ENCODE results near the gene C2orf72. TPM values are rescaled to one million over a fixed set of nuclear protein-coding genes. Genes with fewer than 3 reads are reported as not detected.
"Not testable (repeated sequence)": the region's sequence is repeated elsewhere in the genome, so short reads cannot be mapped to it uniquely, and the experiment has no call there.

Gene C2orf72
- 4.0 TPM for polyA plus RNA-seq (ENCODE audit: insufficient read length)
- long read RNA-seq, donor 1, partial matches to known transcripts = 0 of 1 reads
- long read RNA-seq, donor 1, other reads (novel, unspliced or antisense) = 0 of 1 reads
- long read RNA-seq, donor 2, partial matches to known transcripts = 0 of 1 reads
- long read RNA-seq, donor 2, other reads (novel, unspliced or antisense) = 0 of 1 reads
- long read RNA-seq, donor 3, partial matches to known transcripts = 0 of 1 reads
- long read RNA-seq, donor 3, other reads (novel, unspliced or antisense) = 0 of 1 reads
- long read RNA-seq, donor 4 = 0 reads
- long read RNA-seq, donor 5, partial matches to known transcripts = 0 of 1 reads
- long read RNA-seq, donor 5, other reads (novel, unspliced or antisense) = 0 of 1 reads
- long read RNA-seq, donor 6, partial matches to known transcripts = 0 of 3 reads
- long read RNA-seq, donor 6, other reads (novel, unspliced or antisense) = 0 of 3 reads
- long read RNA-seq, donor 7, partial matches to known transcripts = 0 of 1 reads
- long read RNA-seq, donor 7, other reads (novel, unspliced or antisense) = 0 of 1 reads
- long read RNA-seq, donor 8, partial matches to known transcripts = 0 of 1 reads
- long read RNA-seq, donor 8, other reads (novel, unspliced or antisense) = 0 of 1 reads

- no peak for DNase-seq
Measured at GRCh38 chr2:231037202-231037730, at the start of gene C2orf72. Gene C2orf72 (plus strand): TSS chr2:231037523. CDS start chr2:231037566, 43 bp downstream.

- no peak for DNase-seq
Measured at GRCh38 chr2:230989731-230990130, 47.6 kb upstream of the C2orf72 start.

GRCh38 chr2:230990131-230990898 lies 47.0 kb upstream of the C2orf72 start:
- no peak for DNase-seq

- no peak for DNase-seq
Measured at GRCh38 chr2:230990899-230991150, 46.5 kb upstream of the C2orf72 start.

GRCh38 chr2:230991598-230991997 lies 45.7 kb upstream of the C2orf72 start:
- DNase-seq = no peak

GRCh38 chr2:230995821-230996220 lies 41.5 kb upstream of the C2orf72 start, which contains the start of gene SPATA3:
Gene SPATA3 (plus strand): TSS chr2:230996121. CDS start chr2:230996234, 113 bp downstream.
- no peak for DNase-seq

GRCh38 chr2:230996661-230997060 lies 40.7 kb upstream of the C2orf72 start:
- no peak for DNase-seq

- DNase-seq = no peak
Measured at GRCh38 chr2:230998882-230999281, 38.4 kb upstream of the C2orf72 start.

GRCh38 chr2:230999477-230999876 lies 37.8 kb upstream of the C2orf72 start:
- no peak for DNase-seq

- no peak for DNase-seq
Measured at GRCh38 chr2:231000211-231000904, 37.0 kb upstream of the C2orf72 start.

- no peak for DNase-seq
Measured at GRCh38 chr2:231001036-231001435, 36.3 kb upstream of the C2orf72 start.

- DNase-seq = no peak
Measured at GRCh38 chr2:231001921-231002320, 35.4 kb upstream of the C2orf72 start.

GRCh38 chr2:231002641-231003040 lies 34.7 kb upstream of the C2orf72 start:
- no peak for DNase-seq

- no peak for DNase-seq
Measured at GRCh38 chr2:231003186-231003585, 34.1 kb upstream of the C2orf72 start.

GRCh38 chr2:231004930-231005329 lies 32.4 kb upstream of the C2orf72 start:
- not testable (repeated sequence) for DNase-seq

- DNase-seq = no peak
Measured at GRCh38 chr2:231007286-231008098, 29.8 kb upstream of the C2orf72 start.

GRCh38 chr2:231008131-231008530 lies 29.2 kb upstream of the C2orf72 start:
- DNase-seq = no peak

GRCh38 chr2:231009236-231009919 lies 27.9 kb upstream of the C2orf72 start:
- DNase-seq = no peak

GRCh38 chr2:231010201-231010730 lies 27.1 kb upstream of the C2orf72 start:
- DNase-seq = no peak

- DNase-seq = no peak
Measured at GRCh38 chr2:231011526-231011925, 25.8 kb upstream of the C2orf72 start.
